Adrenal gland (tissue), 5 donors: ENCODE results near the gene QSOX1.

ENCODE experiments used
- POLR2A ChIP-seq, 2 donors: fragments of 450-650 bp; IDR thresholded peaks; one replicate each; pipeline ENCODE4 v1.6.1; 2017; ENCODE audit warnings: antibody characterized with exemption in 2 of 2, mild to moderate bottlenecking in 2 of 2, moderate library complexity in 1 of 2
- TF ChIP-seq, protein P1 (sequence below), 6 experiments: fragments of 450-650 bp in 4 of 6; fragments of 200-600 bp in 2 of 6; sonication (generic) in 1 of 6; IDR thresholded peaks; 1 replicate in 5 of 6; 2 replicates in 1 of 6; pipeline versions ENCODE4 v1.5.1 to v1.8.0; 2016 to 2021; ENCODE audit warnings: antibody characterized with exemption in 6 of 6, mild to moderate bottlenecking in 2 of 6, moderate library complexity in 1 of 6
- donor health status: DM: no; HTN: no; CAD: no.

DNA sequence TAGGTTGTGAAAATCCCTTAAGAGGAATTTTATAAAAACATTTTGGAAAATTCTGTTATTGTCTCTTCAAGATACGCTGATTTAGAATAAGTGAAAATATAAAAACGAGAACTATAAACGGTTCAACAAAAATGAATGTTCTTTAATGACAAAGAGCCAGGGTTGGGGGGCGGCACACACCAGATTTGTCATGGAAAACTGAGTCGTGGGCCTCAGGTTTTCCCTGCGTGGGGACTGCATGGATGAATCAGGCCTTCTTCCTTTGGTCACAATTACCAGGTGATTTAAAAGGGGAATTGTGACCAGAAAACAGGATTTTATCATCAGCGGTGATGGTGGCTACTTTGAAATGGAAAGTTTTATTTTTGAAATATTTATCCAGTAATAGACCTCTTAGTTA is 84.0 kb downstream of the QSOX1 start:
- TF ChIP-seq, protein P1, sequence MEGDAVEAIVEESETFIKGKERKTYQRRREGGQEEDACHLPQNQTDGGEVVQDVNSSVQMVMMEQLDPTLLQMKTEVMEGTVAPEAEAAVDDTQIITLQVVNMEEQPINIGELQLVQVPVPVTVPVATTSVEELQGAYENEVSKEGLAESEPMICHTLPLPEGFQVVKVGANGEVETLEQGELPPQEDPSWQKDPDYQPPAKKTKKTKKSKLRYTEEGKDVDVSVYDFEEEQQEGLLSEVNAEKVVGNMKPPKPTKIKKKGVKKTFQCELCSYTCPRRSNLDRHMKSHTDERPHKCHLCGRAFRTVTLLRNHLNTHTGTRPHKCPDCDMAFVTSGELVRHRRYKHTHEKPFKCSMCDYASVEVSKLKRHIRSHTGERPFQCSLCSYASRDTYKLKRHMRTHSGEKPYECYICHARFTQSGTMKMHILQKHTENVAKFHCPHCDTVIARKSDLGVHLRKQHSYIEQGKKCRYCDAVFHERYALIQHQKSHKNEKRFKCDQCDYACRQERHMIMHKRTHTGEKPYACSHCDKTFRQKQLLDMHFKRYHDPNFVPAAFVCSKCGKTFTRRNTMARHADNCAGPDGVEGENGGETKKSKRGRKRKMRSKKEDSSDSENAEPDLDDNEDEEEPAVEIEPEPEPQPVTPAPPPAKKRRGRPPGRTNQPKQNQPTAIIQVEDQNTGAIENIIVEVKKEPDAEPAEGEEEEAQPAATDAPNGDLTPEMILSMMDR (IDR thresholded peaks at IDR 0.05), result no peak
- TF ChIP-seq POLR2A (IDR thresholded peaks at IDR 0.05), result no peak
